ELR (cell line): ENCODE measurements around the gene C10orf67.
A peak's percentile ranks its signal among the peaks of the same experiment; 100 is the strongest.

Experiments
- DNase-seq: peaks from one replicate; pipeline ENCODE4 v3.0.0-alpha.2; 2015; ENCODE audit warnings: low read depth

C10orf67 gene

GRCh38 chr10:23195846-23196600 lies 148.6 kb downstream of the C10orf67 start:
- no peak for DNase-seq

- no peak for DNase-seq
Observed at GRCh38 chr10:23194966-23195845, 149.4 kb downstream of the C10orf67 start.

- no peak for DNase-seq
Observed at GRCh38 chr10:23194471-23194965, 150.1 kb downstream of the C10orf67 start.

- DNase-seq, result no peak
Observed at GRCh38 chr10:23193435-23194074, 151.0 kb downstream of the C10orf67 start.

GRCh38 chr10:23192712-23193434 lies 151.7 kb downstream of the C10orf67 start:
- DNase-seq, result no peak

GRCh38 chr10:23191764-23192711 lies 152.6 kb downstream of the C10orf67 start, which contains the start of gene PTF1A:
Gene PTF1A, plus strand, starts transcription at chr10:23192312. Its CDS starts 219 bp downstream, at chr10:23192531.
- no peak for DNase-seq

GRCh38 chr10:23190872-23191763 lies 153.5 kb downstream of the C10orf67 start:
- DNase-seq, result no peak

- no peak for DNase-seq
Observed at GRCh38 chr10:23189024-23189423, 155.6 kb downstream of the C10orf67 start.

GRCh38 chr10:23187155-23187554 lies 157.4 kb downstream of the C10orf67 start:
- DNase-seq, result no peak

- no peak for DNase-seq
Observed at GRCh38 chr10:23186697-23187096, 157.9 kb downstream of the C10orf67 start.

- DNase-seq, result no peak
Observed at GRCh38 chr10:23186178-23186577, 158.4 kb downstream of the C10orf67 start.

GRCh38 chr10:23174977-23175512 lies 169.6 kb downstream of the C10orf67 start:
- no peak for DNase-seq

GRCh38 chr10:23174074-23174976 lies 170.3 kb downstream of the C10orf67 start:
- DNase-seq, result no peak

GRCh38 chr10:23173214-23174073 lies 171.2 kb downstream of the C10orf67 start:
- no peak for DNase-seq

GRCh38 chr10:23172429-23173213 lies 172.0 kb downstream of the C10orf67 start:
- no peak for DNase-seq

- peak; percentile 37 for DNase-seq
Observed at GRCh38 chr10:23171232-23171876, 173.2 kb downstream of the C10orf67 start.
